ENCODE measurements around the gene ITGA11.

ITGA11 gene

DNA sequence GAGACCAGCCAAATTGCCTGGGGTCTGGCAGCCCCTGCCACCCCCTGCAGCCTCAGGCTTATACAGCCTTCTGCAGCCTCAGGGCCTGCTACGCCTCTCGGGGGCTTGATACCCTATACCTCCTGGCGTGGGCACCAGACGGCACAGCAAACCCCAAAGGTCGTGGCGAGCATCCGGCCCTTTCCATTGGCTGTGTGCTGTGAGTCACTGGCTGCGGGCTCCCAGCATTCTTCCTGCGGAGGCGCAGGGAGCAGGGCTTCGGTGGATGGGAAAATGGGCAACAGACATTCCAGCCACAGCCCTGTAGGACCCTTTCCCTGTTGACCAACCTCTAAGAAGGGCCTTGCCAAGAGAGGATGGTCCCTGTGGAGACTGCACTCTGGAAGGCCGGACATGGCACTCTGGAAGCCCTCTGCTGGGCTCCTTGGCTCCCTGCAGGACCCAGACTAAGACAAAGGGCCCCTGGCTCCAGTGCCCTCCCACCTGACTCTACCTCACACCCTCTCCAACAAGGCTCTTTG, 59.6 kb downstream of the ITGA11 start:
- no peaks in the 10 kb centered on the region for H3K27me3 ChIP-seq (ENCODE audit: insufficient read depth, poor library complexity, severe bottlenecking)
- H3K27ac ChIP-seq (replicated peaks) = no peak overlapping the region
- H3K4me3 ChIP-seq (replicated peaks; ENCODE audit: insufficient read depth, low read length) = no peak overlapping the region
- TF ChIP-seq GABPA (IDR thresholded peaks at IDR 0.05; ENCODE audit: low read depth) (no peak), POLR2AphosphoS5 (IDR thresholded peaks at IDR 0.05; ENCODE audit: low read depth) (no peak), SPI1 (IDR thresholded peaks at IDR 0.05; ENCODE audit: borderline replicate concordance, low read depth) (no peak), REST (IDR thresholded peaks at IDR 0.05; ENCODE audit: insufficient replicate concordance, low read depth) (no peak)
- TF ChIP-seq, protein P1, sequence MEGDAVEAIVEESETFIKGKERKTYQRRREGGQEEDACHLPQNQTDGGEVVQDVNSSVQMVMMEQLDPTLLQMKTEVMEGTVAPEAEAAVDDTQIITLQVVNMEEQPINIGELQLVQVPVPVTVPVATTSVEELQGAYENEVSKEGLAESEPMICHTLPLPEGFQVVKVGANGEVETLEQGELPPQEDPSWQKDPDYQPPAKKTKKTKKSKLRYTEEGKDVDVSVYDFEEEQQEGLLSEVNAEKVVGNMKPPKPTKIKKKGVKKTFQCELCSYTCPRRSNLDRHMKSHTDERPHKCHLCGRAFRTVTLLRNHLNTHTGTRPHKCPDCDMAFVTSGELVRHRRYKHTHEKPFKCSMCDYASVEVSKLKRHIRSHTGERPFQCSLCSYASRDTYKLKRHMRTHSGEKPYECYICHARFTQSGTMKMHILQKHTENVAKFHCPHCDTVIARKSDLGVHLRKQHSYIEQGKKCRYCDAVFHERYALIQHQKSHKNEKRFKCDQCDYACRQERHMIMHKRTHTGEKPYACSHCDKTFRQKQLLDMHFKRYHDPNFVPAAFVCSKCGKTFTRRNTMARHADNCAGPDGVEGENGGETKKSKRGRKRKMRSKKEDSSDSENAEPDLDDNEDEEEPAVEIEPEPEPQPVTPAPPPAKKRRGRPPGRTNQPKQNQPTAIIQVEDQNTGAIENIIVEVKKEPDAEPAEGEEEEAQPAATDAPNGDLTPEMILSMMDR (IDR thresholded peaks at IDR 0.05; ENCODE audit: insufficient read depth, low read length) = no peak
- DNase-seq (ENCODE audit: low read depth in 1 of 2, low spot score in 1 of 2) = no peak

GRCh38 chr15:68371851-68372250, 60.1 kb downstream of the ITGA11 start:
- Histone ChIP-seq H3K4me3 (replicated peaks; ENCODE audit: insufficient read depth, low read length) (no peak overlapping the region), H3K27ac (replicated peaks) (no peak overlapping the region), H3K27me3 (ENCODE audit: insufficient read depth, poor library complexity, severe bottlenecking) (no peaks in the 10 kb centered on the region)
- TF ChIP-seq, protein P1 (IDR thresholded peaks at IDR 0.05; ENCODE audit: insufficient read depth, low read length) = no peak
- no peak for TF ChIP-seq REST (IDR thresholded peaks at IDR 0.05; ENCODE audit: insufficient replicate concordance, low read depth)
- no peak for TF ChIP-seq GABPA (IDR thresholded peaks at IDR 0.05; ENCODE audit: low read depth)
- no peak for TF ChIP-seq SPI1 (IDR thresholded peaks at IDR 0.05; ENCODE audit: borderline replicate concordance, low read depth)
- TF ChIP-seq POLR2AphosphoS5 (IDR thresholded peaks at IDR 0.05; ENCODE audit: low read depth) = no peak
- DNase-seq (ENCODE audit: low read depth in 1 of 2, low spot score in 1 of 2) = no peak

- TF ChIP-seq, protein P1 (IDR thresholded peaks at IDR 0.05; ENCODE audit: insufficient read depth, low read length) = no peak
- no peak for TF ChIP-seq SPI1 (IDR thresholded peaks at IDR 0.05; ENCODE audit: borderline replicate concordance, low read depth)
- TF ChIP-seq GABPA (IDR thresholded peaks at IDR 0.05; ENCODE audit: low read depth) = no peak
- TF ChIP-seq REST (IDR thresholded peaks at IDR 0.05; ENCODE audit: insufficient replicate concordance, low read depth) = no peak
- TF ChIP-seq POLR2AphosphoS5 (IDR thresholded peaks at IDR 0.05; ENCODE audit: low read depth) = no peak
- no peak overlapping the region for H3K27ac ChIP-seq (replicated peaks)
- no peak overlapping the region for H3K4me3 ChIP-seq (replicated peaks; ENCODE audit: insufficient read depth, low read length)
- DNase-seq (ENCODE audit: low read depth in 1 of 2, low spot score in 1 of 2) = no peak
- peaks cover 3% of the 10 kb centered on the region for H3K27me3 ChIP-seq (ENCODE audit: insufficient read depth, poor library complexity, severe bottlenecking)
These were observed 60.8 kb downstream of the ITGA11 start for GRCh38 chr15:68371160-68371559.

Measured in HL-60 (cell line).